AG09319 (cell line): Measurements from ENCODE around the gene NUMA1.

Experiments
- DNase-seq: peaks from one replicate; pipeline ENCODE4 v3.0.0-alpha.2; 2010; ENCODE audit warnings: low read depth; ENCODE audit errors: extremely low read depth
- TF ChIP-seq, protein P1 (sequence below): IDR thresholded peaks from 2 replicates; pipeline ENCODE4 v1.5.1; 2011; ENCODE audit warnings: low read depth, mild to moderate bottlenecking, inconsistent platforms, low read length, moderate library complexity

The NUMA1 gene

DNA sequence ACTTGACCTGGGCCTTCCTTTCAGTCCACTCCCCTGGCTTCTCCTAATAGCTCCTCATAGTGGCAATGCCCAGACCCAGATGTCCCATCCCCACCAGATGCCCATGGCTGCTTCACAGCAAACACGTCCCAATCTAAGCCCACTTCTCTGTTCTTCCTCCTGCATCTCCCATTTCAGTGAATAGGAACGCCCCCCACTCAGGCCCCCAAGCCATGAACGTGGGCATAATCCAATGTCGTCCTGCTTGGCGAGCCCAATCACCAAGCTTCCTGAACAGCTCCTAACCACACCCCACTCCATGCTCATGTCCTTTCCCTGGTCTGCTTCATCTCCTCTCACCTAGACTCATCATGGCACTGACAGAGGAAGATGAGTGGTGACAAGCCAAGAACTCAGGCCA is 72.8 kb downstream of the NUMA1 start:
- TF ChIP-seq, protein P1, sequence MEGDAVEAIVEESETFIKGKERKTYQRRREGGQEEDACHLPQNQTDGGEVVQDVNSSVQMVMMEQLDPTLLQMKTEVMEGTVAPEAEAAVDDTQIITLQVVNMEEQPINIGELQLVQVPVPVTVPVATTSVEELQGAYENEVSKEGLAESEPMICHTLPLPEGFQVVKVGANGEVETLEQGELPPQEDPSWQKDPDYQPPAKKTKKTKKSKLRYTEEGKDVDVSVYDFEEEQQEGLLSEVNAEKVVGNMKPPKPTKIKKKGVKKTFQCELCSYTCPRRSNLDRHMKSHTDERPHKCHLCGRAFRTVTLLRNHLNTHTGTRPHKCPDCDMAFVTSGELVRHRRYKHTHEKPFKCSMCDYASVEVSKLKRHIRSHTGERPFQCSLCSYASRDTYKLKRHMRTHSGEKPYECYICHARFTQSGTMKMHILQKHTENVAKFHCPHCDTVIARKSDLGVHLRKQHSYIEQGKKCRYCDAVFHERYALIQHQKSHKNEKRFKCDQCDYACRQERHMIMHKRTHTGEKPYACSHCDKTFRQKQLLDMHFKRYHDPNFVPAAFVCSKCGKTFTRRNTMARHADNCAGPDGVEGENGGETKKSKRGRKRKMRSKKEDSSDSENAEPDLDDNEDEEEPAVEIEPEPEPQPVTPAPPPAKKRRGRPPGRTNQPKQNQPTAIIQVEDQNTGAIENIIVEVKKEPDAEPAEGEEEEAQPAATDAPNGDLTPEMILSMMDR = no peak
- DNase-seq = no peak

DNA sequence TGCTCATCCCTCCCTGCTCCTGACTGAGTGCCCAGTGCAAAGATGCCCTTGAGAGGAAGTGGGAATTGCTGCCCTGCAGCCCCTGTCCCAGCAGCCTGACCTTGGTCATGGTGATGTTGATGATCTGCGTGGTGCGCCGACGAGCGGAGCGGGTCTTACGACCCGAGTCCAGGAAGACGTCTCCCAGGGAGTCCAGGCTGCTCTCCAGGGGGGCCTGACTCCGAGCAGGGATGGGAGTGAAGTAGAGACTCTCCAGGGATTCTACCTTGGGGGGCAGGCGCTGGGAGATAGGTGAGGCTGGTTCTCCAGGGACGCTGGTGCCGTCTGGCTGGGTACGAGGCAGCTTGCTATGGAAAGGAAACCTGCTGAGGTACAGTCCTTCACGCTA is 73.3 kb downstream of the NUMA1 start:
- TF ChIP-seq, protein P1 = no peak

DNA sequence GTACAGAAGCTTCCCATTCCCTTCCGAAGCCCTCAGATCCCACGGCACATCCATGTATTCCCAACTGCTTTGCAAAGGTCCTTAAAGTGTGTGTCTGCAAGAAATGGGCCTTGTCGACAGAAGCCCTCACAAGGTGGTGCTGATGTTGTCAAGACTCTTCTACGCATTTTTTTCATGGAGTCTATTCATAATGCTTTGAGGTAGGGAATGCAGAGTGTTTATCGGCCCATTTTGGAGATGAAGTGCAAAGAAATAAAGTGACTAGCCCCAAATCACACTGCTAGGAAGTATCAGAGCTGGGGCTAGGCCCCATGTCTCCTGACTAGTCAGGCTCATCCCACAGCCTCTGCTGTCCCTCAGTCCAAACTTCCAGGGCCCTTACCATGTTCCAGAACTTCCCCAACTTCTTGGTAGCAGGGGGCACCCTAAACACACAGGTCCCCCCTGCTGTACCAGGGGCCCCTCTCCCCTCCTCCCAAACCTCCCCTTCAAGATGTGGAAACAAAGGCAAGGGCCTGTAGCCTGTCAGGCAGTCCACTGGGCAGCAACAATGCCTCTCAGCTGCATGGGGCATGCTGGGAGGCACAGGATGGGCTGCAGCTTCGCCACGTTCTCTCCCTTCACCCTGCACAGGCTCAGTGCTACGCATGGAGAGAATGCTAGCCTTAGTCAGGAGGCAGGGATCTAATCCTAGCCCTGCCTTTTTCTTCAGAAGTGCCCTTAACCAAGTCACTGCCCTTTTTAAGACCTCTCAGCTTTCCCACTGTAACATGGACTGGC is 73.8 kb downstream of the NUMA1 start:
- TF ChIP-seq, protein P1 = no peak
- DNase-seq = no peak

More for the DNA sequence above, 73.3 kb downstream of the NUMA1 start:
- no peak for DNase-seq

DNA sequence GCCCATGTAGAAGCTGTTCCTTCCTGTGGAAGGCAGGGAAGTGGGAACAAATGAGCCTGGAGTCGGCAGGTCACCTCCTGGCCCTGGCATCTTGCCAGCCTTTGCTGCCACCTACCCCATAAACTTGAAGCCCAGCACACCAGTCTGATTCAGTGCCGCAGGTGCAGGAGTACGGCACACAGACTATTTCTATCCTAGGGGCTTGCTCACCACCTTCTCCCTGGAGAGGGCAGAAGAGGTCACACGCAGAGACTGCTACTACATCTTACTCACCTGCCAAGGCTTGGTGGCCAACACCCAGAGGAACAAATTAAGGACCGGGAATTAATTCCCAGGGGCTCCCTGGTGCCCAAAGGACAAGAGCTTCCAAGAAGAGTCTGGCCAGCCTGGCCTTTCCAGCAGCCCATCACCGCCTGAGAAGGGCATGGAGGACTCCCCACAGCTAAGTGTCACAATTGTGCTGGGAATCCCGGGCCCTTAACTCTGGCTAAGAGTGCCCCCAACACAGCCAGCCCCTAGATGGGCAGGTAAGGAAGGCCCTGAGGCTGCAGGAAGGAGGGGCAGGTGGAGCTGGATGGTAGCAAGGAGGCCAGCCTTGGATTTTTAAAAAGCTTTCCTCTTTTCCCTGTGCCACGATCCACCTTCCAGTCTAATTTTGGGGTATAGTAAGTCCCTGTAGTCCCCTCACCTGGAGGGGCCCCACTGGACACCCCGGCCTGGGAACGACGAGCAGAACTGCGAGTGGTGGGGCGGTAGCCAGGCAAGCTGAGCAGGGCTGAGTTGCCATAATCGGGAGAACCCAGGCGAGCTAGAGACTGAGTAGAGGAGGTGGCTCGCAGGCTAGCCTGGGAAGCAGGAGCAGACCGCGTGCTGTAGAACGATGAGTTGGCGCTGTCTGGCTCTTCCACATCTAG is 74.7 kb downstream of the NUMA1 start:
- no peak for DNase-seq

DNA sequence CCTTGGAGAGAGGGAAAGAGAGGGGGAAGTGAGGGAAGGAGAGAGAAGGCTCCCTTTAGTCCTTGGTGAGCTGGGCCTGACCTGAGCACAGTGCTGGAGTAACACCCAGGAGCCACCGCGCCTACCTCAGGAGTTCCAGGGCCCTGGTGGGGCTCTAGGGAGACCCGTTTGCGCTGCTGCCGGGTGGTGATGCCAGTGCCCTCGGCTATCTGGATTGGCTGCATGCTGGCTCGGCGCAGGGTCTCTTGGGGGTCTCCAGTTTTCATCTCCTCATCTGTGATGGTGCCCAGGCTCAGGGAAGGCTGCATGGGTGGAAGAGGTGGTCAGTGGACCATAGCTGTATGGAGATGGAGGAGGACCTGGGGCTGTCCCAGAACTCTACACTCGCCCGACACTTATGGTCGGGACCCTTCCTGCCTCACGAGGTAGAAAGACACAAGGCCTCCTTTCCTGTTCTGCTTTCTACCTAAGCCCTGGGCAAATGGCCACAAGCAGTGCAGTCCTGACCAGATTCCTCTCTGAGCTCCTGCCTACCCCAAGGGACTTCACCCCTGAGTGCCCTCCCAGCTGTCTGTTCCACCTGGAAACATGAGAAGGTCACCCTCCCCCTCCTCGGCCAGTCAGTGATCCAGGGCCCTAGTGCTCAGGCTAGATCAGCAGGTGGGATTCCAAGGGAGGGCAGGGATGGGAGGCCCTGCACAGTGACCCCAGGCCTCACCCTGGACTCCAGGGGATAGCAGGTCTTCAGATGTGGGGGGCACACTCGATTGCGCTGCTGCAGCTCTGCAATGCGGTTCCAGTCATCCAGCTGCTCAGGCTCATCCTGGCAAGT is 75.6 kb downstream of the NUMA1 start:
- DNase-seq = no peak
- TF ChIP-seq, protein P1 = no peak

More for the DNA sequence above, 74.7 kb downstream of the NUMA1 start:
- TF ChIP-seq, protein P1 = no peak

DNA sequence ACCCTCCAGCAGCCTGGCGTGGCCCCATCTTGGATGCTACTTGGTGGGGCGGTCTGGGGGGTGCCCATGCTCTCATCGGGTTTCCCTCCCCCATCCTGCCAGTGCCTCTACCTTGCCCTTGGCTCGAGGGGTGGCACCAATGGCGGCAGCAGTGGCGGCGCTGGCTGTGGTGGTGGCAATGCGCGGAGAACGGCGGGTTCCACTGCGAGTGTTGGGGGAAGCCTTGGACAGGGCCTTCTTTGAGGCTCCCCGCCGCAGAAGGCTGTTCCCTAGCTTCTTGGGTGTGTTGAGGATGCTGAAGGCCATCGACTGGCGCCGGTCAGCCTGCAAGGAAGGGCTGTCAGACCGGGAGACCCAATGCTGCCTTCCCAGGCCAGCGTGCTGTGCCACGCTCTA is 76.6 kb downstream of the NUMA1 start:
- TF ChIP-seq, protein P1 = no peak
- no peak for DNase-seq
